Heart left ventricle (tissue), 13 donors: ENCODE measurements around the gene LRMDA.

Experiments used
- POLR2A ChIP-seq, 2 donors: fragments of 450-650 bp; IDR thresholded peaks; one replicate each; pipeline ENCODE4 v1.6.1; 2017; ENCODE audit warnings: antibody characterized with exemption in 2 of 2, mild to moderate bottlenecking in 2 of 2, moderate library complexity in 2 of 2
- TF ChIP-seq, protein P1 (sequence below), 12 donors: fragments of 200-600 bp; sonication (generic) in 4 of 12; IDR thresholded peaks; one replicate each; pipeline versions ENCODE4 v1.5.0 to v1.8.0; 2018 to 2022; ENCODE audit warnings: antibody characterized with exemption in 12 of 12, mild to moderate bottlenecking in 5 of 12
- donor health status: ischemic (EF 13 %, LVEDD 7.1; RV severe dilation, severe dysfunction).
- donor health status: DM: no; HTN: yes; CAD: no.
- donor health status: DM: no; HTN: no; CAD: no.
- donor health status: ischemic (EF 25% LVEDD 6.9; RV normal size, moderate dysfunction).
- donor health status: ischemic (EF 25% LVEDD 5.7; RV mildly dilated, moderate dysfunction).
- donor health status: ischemic (EF 35%, LVEDD 5.7; RV mildly dilated, moderate dysfunction).
- donor health status: nonischemic (EF 11% LVEDD 7.7; RV severe dilation, severe dysfunction).
- donor health status: DM: yes; HTN: yes; CAD: no.
- donor health status: PGD.
- donor health status: ischemic (EF 29% LVEDD 5.4; RV normal size, mild dysfunction).
- donor health status: nonischemic (EF 23%, LVEDD 6.1; RV moderate dilation, normal function).

- TF ChIP-seq, protein P1, sequence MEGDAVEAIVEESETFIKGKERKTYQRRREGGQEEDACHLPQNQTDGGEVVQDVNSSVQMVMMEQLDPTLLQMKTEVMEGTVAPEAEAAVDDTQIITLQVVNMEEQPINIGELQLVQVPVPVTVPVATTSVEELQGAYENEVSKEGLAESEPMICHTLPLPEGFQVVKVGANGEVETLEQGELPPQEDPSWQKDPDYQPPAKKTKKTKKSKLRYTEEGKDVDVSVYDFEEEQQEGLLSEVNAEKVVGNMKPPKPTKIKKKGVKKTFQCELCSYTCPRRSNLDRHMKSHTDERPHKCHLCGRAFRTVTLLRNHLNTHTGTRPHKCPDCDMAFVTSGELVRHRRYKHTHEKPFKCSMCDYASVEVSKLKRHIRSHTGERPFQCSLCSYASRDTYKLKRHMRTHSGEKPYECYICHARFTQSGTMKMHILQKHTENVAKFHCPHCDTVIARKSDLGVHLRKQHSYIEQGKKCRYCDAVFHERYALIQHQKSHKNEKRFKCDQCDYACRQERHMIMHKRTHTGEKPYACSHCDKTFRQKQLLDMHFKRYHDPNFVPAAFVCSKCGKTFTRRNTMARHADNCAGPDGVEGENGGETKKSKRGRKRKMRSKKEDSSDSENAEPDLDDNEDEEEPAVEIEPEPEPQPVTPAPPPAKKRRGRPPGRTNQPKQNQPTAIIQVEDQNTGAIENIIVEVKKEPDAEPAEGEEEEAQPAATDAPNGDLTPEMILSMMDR (IDR thresholded peaks at IDR 0.05): no peak
- no peak for TF ChIP-seq POLR2A (IDR thresholded peaks at IDR 0.05)
These were observed 1.8 kb downstream of the LRMDA start for GRCh38 chr10:75433216-75433615.
